Neuronal stem cell (in vitro differentiated cells): ENCODE measurements around the gene OSTM1.

ENCODE experiments used
- DNase-seq: peaks from one replicate; pipeline ENCODE4 v3.0.0-alpha.2; 2013; ENCODE audit warnings: low spot score
- H2AFZ ChIP-seq: one replicate; pipeline ENCODE4 v1.6.1; 2013; ENCODE audit warnings: mild to moderate bottlenecking, low read length, inconsistent platforms
- H2AK5ac ChIP-seq: 2 replicates; pipeline ENCODE4 v1.6.1; 2013; ENCODE audit warnings: low read depth, mild to moderate bottlenecking, inconsistent platforms, low read length, moderate library complexity, mixed read lengths
- H2BK120ac ChIP-seq: 2 replicates; pipeline ENCODE4 v1.6.1; 2013; ENCODE audit warnings: low read depth, mild to moderate bottlenecking, inconsistent platforms, low read length, moderate library complexity, mixed read lengths
- H2BK12ac ChIP-seq: one replicate; pipeline ENCODE4 v1.6.1; 2013; ENCODE audit warnings: low read length, inconsistent platforms
- H2BK15ac ChIP-seq: 2 replicates; pipeline ENCODE4 v1.6.1; 2013; ENCODE audit warnings: mild to moderate bottlenecking, low read length, inconsistent platforms, mixed read lengths
- H2BK5ac ChIP-seq: one replicate; pipeline ENCODE4 v1.6.1; 2013; ENCODE audit warnings: inconsistent platforms, mild to moderate bottlenecking, low read length, moderate library complexity
- H3K14ac ChIP-seq: one replicate; pipeline ENCODE4 v1.6.1; 2013; ENCODE audit warnings: low read length, inconsistent platforms
- H3K18ac ChIP-seq: 2 replicates; pipeline ENCODE4 v1.6.1; 2013; ENCODE audit warnings: low read length, inconsistent platforms
- H3K23ac ChIP-seq: 2 replicates; pipeline ENCODE4 v1.6.1; 2013; ENCODE audit warnings: low read depth, mild to moderate bottlenecking, mixed read lengths, low read length, inconsistent platforms; ENCODE audit not compliant: poor library complexity
- H3K27ac ChIP-seq: replicated peaks from 3 replicates; pipeline ENCODE4 v1.5.1; 2013; ENCODE audit warnings: low read length, inconsistent platforms
- H3K27me3 ChIP-seq, 3 experiments: 2 replicates each; pipeline ENCODE4 v1.6.1; 2013; ENCODE audit warnings: low read length in 3 of 3, mild to moderate bottlenecking in 2 of 3, inconsistent platforms in 1 of 3, low read depth in 1 of 3, mixed read lengths in 1 of 3, moderate library complexity in 1 of 3; ENCODE audit not compliant: control insufficient read depth in 3 of 3, insufficient read depth in 3 of 3
- H3K36me3 ChIP-seq, 2 donors: replicated peaks in 1 of 2; 2 replicates each; pipeline ENCODE4 v1.6.1; 2013; ENCODE audit warnings: low read length in 2 of 2; ENCODE audit not compliant: control insufficient read depth in 2 of 2, insufficient read depth in 2 of 2
- H3K4ac ChIP-seq: 2 replicates; pipeline ENCODE4 v1.6.1; 2013; ENCODE audit warnings: inconsistent platforms, mild to moderate bottlenecking, low read length, moderate library complexity
- H3K4me1 ChIP-seq, 2 donors: 1 replicate in 1 of 2; 2 replicates in 1 of 2; pipeline ENCODE4 v1.6.1; 2013; ENCODE audit warnings: low read length in 2 of 2, low read depth in 1 of 2; ENCODE audit not compliant: control insufficient read depth in 2 of 2, insufficient read depth in 1 of 2
- H3K4me2 ChIP-seq: one replicate; pipeline ENCODE4 v1.6.1; 2013; ENCODE audit warnings: mild to moderate bottlenecking, low read length, inconsistent platforms; ENCODE audit not compliant: insufficient read depth, poor library complexity, severe bottlenecking
- H3K4me3 ChIP-seq, 2 donors: 2 replicates each; pipeline ENCODE4 v1.5.1; 2013; ENCODE audit warnings: low read length in 2 of 2, mild to moderate bottlenecking in 2 of 2, inconsistent platforms in 1 of 2, moderate library complexity in 1 of 2
- H3K79me1 ChIP-seq: one replicate; pipeline ENCODE4 v1.6.1; 2013; ENCODE audit warnings: low read depth, mild to moderate bottlenecking, inconsistent platforms, low read length, moderate library complexity
- H3K9ac ChIP-seq: one replicate; pipeline ENCODE4 v1.6.1; 2013; ENCODE audit warnings: mild to moderate bottlenecking, low read depth, low read length, inconsistent platforms; ENCODE audit not compliant: poor library complexity
- H3K9me3 ChIP-seq, 2 donors: replicated peaks in 1 of 2; 2 replicates each; pipeline versions ENCODE3 to v1.6.1; 2013; ENCODE audit warnings: low read length in 2 of 2, mild to moderate bottlenecking in 2 of 2, inconsistent platforms in 1 of 2, low read depth in 1 of 2, mixed read lengths in 1 of 2, moderate library complexity in 1 of 2; ENCODE audit not compliant: control insufficient read depth in 2 of 2, insufficient read depth in 1 of 2
- H4K8ac ChIP-seq: one replicate; pipeline ENCODE4 v1.6.1; 2013; ENCODE audit warnings: low read depth, mild to moderate bottlenecking, inconsistent platforms, low read length, moderate library complexity
- H4K91ac ChIP-seq: one replicate; pipeline ENCODE4 v1.6.1; 2013; ENCODE audit warnings: low read length, low read depth, mild to moderate bottlenecking, inconsistent platforms; ENCODE audit not compliant: poor library complexity
- WGBS, 2 donors: extraction: QIAGEN DNeasy Blood & Tissue Kit; methylation state at CpG; one replicate each; pipeline ENCODE4 v1.1.7; 2013; ENCODE audit warnings: missing lambda C conversion rate in 2 of 2, mixed read lengths in 1 of 2; ENCODE audit not compliant: insufficient read length in 2 of 2, insufficient replicate concordance in 1 of 2; ENCODE audit errors: extremely low coverage in 2 of 2; 5-methylcytosine and 5-hydroxymethylcytosine counted together

The OSTM1 gene

GRCh38 chr6:108100003-108100402 is 25.5 kb upstream of the OSTM1 start:
- H3K14ac ChIP-seq = no peak overlapping the region
- no peak overlapping the region for H3K27ac ChIP-seq
- H4K91ac ChIP-seq = no peak overlapping the region
- no peaks in the 10 kb centered on the region for H3K36me3 ChIP-seq
- H2AFZ ChIP-seq = no peak overlapping the region
- H3K4me3 ChIP-seq = no peak overlapping the region
- no peaks in the 10 kb centered on the region for H3K9me3 ChIP-seq
- H3K27me3 ChIP-seq = peaks cover 0 to 29% (median 0%) of the 10 kb centered on the region in 3 experiments
- no peak for DNase-seq
- H3K4me1 ChIP-seq = no peaks in the 10 kb centered on the region
- H3K79me1 ChIP-seq = no peaks in the 10 kb centered on the region
- H2BK15ac ChIP-seq = no peak overlapping the region
- no peak overlapping the region for H2AK5ac ChIP-seq
- H3K23ac ChIP-seq = no peak overlapping the region
- H4K8ac ChIP-seq = no peak overlapping the region
- H3K4me2 ChIP-seq = no peak overlapping the region
- H2BK12ac ChIP-seq = no peak overlapping the region
- no peak overlapping the region for H3K4ac ChIP-seq
- no peak overlapping the region for H3K9ac ChIP-seq
- no peak overlapping the region for H2BK120ac ChIP-seq
- WGBS, 2 donors = no CpG with 5 or more reads among the region's 2 CpGs
- no peak overlapping the region for H2BK5ac ChIP-seq
- H3K18ac ChIP-seq = no peak overlapping the region

GRCh38 chr6:108097882-108098281 is 23.3 kb upstream of the OSTM1 start:
- Histone ChIP-seq H3K4me1 (no peaks in the 10 kb centered on the region), H3K36me3 (no peaks in the 10 kb centered on the region), H3K9ac (no peak overlapping the region), H2AFZ (no peak overlapping the region), H3K27me3 (peaks cover 0 to 26% (median 0%) of the 10 kb centered on the region in 3 experiments), H3K14ac (no peak overlapping the region), H3K27ac (no peak overlapping the region), H2BK15ac (no peak overlapping the region), H2BK5ac (no peak overlapping the region), H2AK5ac (no peak overlapping the region), H2BK120ac (no peak overlapping the region), H3K4me2 (no peak overlapping the region), H2BK12ac (no peak overlapping the region), H3K79me1 (no peaks in the 10 kb centered on the region), H3K4ac (no peak overlapping the region), H4K91ac (no peak overlapping the region), H3K4me3 (no peak overlapping the region), H3K23ac (no peak overlapping the region), H3K18ac (no peak overlapping the region), H3K9me3 (no peaks in the 10 kb centered on the region), H4K8ac (no peak overlapping the region)
- WGBS, 2 donors = no CpG with 5 or more reads among the region's 1 CpG
- DNase-seq = no peak

GRCh38 chr6:108093781-108094300 is 19.3 kb upstream of the OSTM1 start:
- Histone ChIP-seq H3K79me1 (no peaks in the 10 kb centered on the region), H3K14ac (no peak overlapping the region), H4K8ac (no peak overlapping the region), H2BK5ac (no peak overlapping the region), H2AFZ (no peak overlapping the region), H3K4me1 (no peaks in the 10 kb centered on the region), H3K23ac (no peak overlapping the region), H3K4ac (no peak overlapping the region), H2AK5ac (no peak overlapping the region), H3K27ac (no peak overlapping the region), H2BK12ac (no peak overlapping the region), H3K18ac (no peak overlapping the region), H3K4me2 (no peak overlapping the region), H3K9me3 (no peaks in the 10 kb centered on the region), H4K91ac (no peak overlapping the region), H2BK15ac (no peak overlapping the region), H3K9ac (no peak overlapping the region), H3K27me3 (no peaks in the 10 kb centered on the region), H3K4me3 (no peak overlapping the region), H3K36me3 (no peaks in the 10 kb centered on the region), H2BK120ac (no peak overlapping the region)
- no CpG with 5 or more reads among the region's 4 CpGs for WGBS, 2 donors
- no peak for DNase-seq

GRCh38 chr6:108091288-108091687 is 16.7 kb upstream of the OSTM1 start:
- Histone ChIP-seq H2BK120ac (no peak overlapping the region), H3K4me3 (no peak overlapping the region), H2BK5ac (no peak overlapping the region), H3K27ac (no peak overlapping the region), H2BK15ac (no peak overlapping the region), H2AFZ (no peak overlapping the region), H3K4me2 (no peak overlapping the region), H3K18ac (no peak overlapping the region), H3K36me3 (no peaks in the 10 kb centered on the region), H3K9me3 (no peaks in the 10 kb centered on the region), H3K79me1 (no peaks in the 10 kb centered on the region), H2BK12ac (no peak overlapping the region), H3K23ac (no peak overlapping the region), H4K91ac (no peak overlapping the region), H3K4ac (no peak overlapping the region), H2AK5ac (no peak overlapping the region), H3K9ac (no peak overlapping the region), H3K14ac (no peak overlapping the region), H3K4me1 (no peaks in the 10 kb centered on the region), H4K8ac (no peak overlapping the region), H3K27me3 (no peaks in the 10 kb centered on the region)
- DNase-seq = no peak
